ENCODE measurements around the gene MYMK.

Gene MYMK

DNA sequence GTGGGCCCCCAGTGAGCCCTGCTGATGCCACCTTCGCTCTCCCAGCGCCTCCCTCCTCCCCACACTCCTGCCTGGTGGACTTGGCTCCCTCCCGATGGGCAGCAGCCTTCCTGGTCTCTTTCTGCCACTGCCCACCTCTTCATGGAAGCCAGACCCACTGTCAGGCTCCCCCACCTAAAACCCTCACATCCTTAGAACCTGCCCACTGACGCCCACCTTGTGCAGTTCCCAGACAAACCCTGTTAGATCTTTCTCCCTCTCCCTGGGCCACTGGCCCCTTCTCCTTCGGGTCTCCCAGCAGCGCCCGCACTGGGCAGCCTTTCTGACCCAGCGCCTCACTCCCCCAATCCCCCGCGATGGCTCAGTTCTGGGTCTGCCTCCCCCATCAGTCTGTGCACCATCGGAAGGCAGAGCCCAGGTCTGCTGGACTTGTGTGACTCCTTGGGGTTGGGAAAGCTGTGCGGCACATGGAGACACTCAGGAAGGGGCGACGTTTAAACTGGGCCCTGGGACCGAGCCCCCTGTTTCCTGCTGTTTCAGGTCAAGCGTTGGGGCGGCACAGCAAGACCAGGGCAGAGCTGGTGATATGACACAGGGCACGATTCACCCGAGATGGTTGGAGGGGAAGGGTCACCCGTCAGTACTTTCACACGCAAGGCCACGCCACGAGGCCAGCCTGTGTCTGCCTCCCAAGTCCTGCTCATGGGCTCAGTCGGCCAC lies 17.4 kb downstream of the MYMK start:
- H4K91ac ChIP-seq (ENCODE audit: low read depth, low read length, poor library complexity), result no peak overlapping the region
- H2BK120ac ChIP-seq (ENCODE audit: low read depth, low read length), result peak overlapping the region; percentile 54
- H3K18ac ChIP-seq (ENCODE audit: low read length), result peak overlapping the region; percentile 78
- H2BK12ac ChIP-seq (ENCODE audit: low read length), result peak overlapping the region; percentile 75
- H3K4me1 ChIP-seq (ENCODE audit: control insufficient read depth in 2 of 2, insufficient read depth in 1 of 2, low read depth in 1 of 2, low read length in 2 of 2), result peaks cover 12 to 14% of the 10 kb centered on the region in 2 donors
- peaks cover 7% of the 10 kb centered on the region for H3K79me1 ChIP-seq (ENCODE audit: low read depth, low read length)
- H2AFZ ChIP-seq (ENCODE audit: low read length), result no peak overlapping the region
- peak overlapping the region; percentile 39 for H2BK5ac ChIP-seq (ENCODE audit: low read length)
- H3K4me3 ChIP-seq (ENCODE audit: low read length in 2 of 2), result no peak overlapping the region
- peaks cover 0 to 9% of the 10 kb centered on the region in 2 donors for H3K9me3 ChIP-seq (replicated peaks in 1 of 2; ENCODE audit: control insufficient read depth in 2 of 2, insufficient read depth in 1 of 2, low read depth in 1 of 2, low read length in 2 of 2)
- no peak overlapping the region for H3K23ac ChIP-seq (ENCODE audit: low read depth, low read length, poor library complexity)
- peaks cover 0 to 16% (median 2%) of the 10 kb centered on the region in 3 experiments for H3K27me3 ChIP-seq (ENCODE audit: control insufficient read depth in 3 of 3, insufficient read depth in 3 of 3, low read depth in 1 of 3, low read length in 3 of 3)
- H3K4ac ChIP-seq (ENCODE audit: low read length), result peak overlapping the region; percentile 70
- peak overlapping the region; percentile 91 for H2BK15ac ChIP-seq (ENCODE audit: low read length)
- H3K4me2 ChIP-seq (ENCODE audit: insufficient read depth, low read length, poor library complexity, severe bottlenecking), result no peak overlapping the region
- H3K27ac ChIP-seq (replicated peaks; ENCODE audit: low read length), result no peak overlapping the region
- DNase-seq (ENCODE audit: low spot score), result no peak
- H4K8ac ChIP-seq (ENCODE audit: low read depth, low read length), result no peak overlapping the region
- peak overlapping the region; percentile 67 for H3K9ac ChIP-seq (ENCODE audit: low read depth, low read length, poor library complexity)
- peaks cover 0 to 4% of the 10 kb centered on the region in 2 donors for H3K36me3 ChIP-seq (replicated peaks in 1 of 2; ENCODE audit: control insufficient read depth in 2 of 2, insufficient read depth in 2 of 2, low read length in 2 of 2)
- no CpG with 5 or more reads among the region's 24 CpGs for WGBS, 2 donors (ENCODE audit: extremely low coverage in 2 of 2, insufficient read length in 2 of 2, insufficient replicate concordance in 1 of 2)
- H2AK5ac ChIP-seq (ENCODE audit: low read depth, low read length), result peak overlapping the region; percentile 91
- H3K14ac ChIP-seq (ENCODE audit: low read length), result peak overlapping the region; percentile 47

DNA sequence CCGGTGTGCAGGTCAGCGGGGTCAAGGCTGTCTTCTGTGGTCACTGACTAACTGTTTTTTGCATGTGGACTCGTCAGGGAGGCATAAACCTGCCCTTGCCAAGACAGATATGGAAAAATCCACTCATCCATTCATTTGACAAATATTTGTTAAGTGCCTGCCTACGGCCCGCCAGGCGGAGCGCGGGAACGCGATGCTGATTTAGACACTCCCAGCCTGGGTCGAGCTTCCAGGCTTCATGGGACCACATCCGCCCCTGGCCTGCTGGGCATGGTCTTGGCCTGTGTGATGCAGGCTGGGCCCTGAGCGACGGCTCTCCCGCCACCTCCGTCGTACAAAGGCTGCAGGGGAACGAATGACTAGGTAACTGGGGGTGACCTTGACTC lies 18.1 kb downstream of the MYMK start:
- H3K27ac ChIP-seq (replicated peaks; ENCODE audit: low read length), result no peak overlapping the region

DNA sequence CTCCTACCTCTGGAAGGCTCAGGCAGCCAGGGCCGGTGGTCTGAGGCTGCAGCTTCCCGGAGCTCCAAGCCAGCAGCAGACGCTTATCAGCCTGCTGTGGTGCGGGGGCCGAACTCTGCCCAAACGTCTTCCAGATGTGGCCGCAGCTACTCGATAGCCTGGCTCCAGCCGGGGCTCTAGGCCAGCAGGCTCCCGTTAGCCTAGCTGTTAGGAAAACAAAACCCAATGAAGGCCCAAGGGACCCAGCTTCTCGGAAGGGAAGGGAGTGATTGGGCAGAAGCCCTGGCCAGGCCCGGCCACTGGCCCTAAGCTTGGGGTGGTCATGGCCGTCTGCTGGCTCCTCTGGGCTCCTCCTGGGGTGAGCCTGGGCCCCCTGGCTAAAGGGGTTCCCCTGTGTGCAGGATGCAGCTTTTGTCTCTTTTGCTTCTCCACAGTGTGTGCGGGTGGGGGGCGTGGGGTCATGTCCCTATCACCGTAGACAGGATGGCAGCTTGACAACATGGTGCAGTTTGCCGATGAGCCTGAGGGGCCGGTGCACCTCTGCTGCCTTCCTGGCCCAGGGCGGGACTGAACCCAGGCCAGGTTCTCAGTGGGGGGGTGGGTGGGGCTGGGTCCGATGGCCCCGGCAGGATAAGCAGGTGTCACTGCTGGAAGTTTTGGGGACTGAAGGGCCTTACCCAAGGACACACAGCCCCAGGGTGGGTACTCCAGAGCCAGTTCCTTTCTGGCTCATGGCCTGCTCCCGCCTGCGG lies 18.7 kb downstream of the MYMK start:
- H3K4ac ChIP-seq (ENCODE audit: low read length), result no peak overlapping the region
- H3K36me3 ChIP-seq (replicated peaks in 1 of 2; ENCODE audit: control insufficient read depth in 2 of 2, insufficient read depth in 2 of 2, low read length in 2 of 2), result no peaks in the 10 kb centered on the region
- peaks cover 10 to 14% of the 10 kb centered on the region in 2 donors for H3K4me1 ChIP-seq (ENCODE audit: control insufficient read depth in 2 of 2, insufficient read depth in 1 of 2, low read depth in 1 of 2, low read length in 2 of 2)
- no peak overlapping the region for H3K27ac ChIP-seq (replicated peaks; ENCODE audit: low read length)
- no peak overlapping the region for H2BK12ac ChIP-seq (ENCODE audit: low read length)
- no peak overlapping the region for H4K8ac ChIP-seq (ENCODE audit: low read depth, low read length)
- H3K23ac ChIP-seq (ENCODE audit: low read depth, low read length, poor library complexity), result no peak overlapping the region
- H3K79me1 ChIP-seq (ENCODE audit: low read depth, low read length), result no peaks in the 10 kb centered on the region
- no peak overlapping the region for H2AFZ ChIP-seq (ENCODE audit: low read length)
- peak overlapping the region; percentile 41 for H3K14ac ChIP-seq (ENCODE audit: low read length)
- no peak overlapping the region for H3K4me3 ChIP-seq (ENCODE audit: low read length in 2 of 2)
- H4K91ac ChIP-seq (ENCODE audit: low read depth, low read length, poor library complexity), result no peak overlapping the region
- H2BK15ac ChIP-seq (ENCODE audit: low read length), result peak overlapping the region; percentile 3
- peak overlapping the region; percentile 71 for H2AK5ac ChIP-seq (ENCODE audit: low read depth, low read length)
- no CpG with 5 or more reads among the region's 23 CpGs for WGBS, 2 donors (ENCODE audit: extremely low coverage in 2 of 2, insufficient read length in 2 of 2, insufficient replicate concordance in 1 of 2)
- H3K18ac ChIP-seq (ENCODE audit: low read length), result peak overlapping the region; percentile 77
- peaks cover 0 to 16% (median 0%) of the 10 kb centered on the region in 3 experiments for H3K27me3 ChIP-seq (ENCODE audit: control insufficient read depth in 3 of 3, insufficient read depth in 3 of 3, low read depth in 1 of 3, low read length in 3 of 3)
- H2BK120ac ChIP-seq (ENCODE audit: low read depth, low read length), result no peak overlapping the region
- DNase-seq (ENCODE audit: low spot score), result no peak
- H3K9me3 ChIP-seq (replicated peaks in 1 of 2; ENCODE audit: control insufficient read depth in 2 of 2, insufficient read depth in 1 of 2, low read depth in 1 of 2, low read length in 2 of 2), result no peaks in the 10 kb centered on the region
- no peak overlapping the region for H3K4me2 ChIP-seq (ENCODE audit: insufficient read depth, low read length, poor library complexity, severe bottlenecking)
- no peak overlapping the region for H3K9ac ChIP-seq (ENCODE audit: low read depth, low read length, poor library complexity)
- no peak overlapping the region for H2BK5ac ChIP-seq (ENCODE audit: low read length)

More for the DNA sequence above, 18.1 kb downstream of the MYMK start:
- Histone ChIP-seq H2AK5ac (ENCODE audit: low read depth, low read length) (peak overlapping the region; percentile 14), H2BK120ac (ENCODE audit: low read depth, low read length) (no peak overlapping the region), H3K4ac (ENCODE audit: low read length) (no peak overlapping the region), H3K4me3 (ENCODE audit: low read length in 2 of 2) (no peak overlapping the region), H3K9ac (ENCODE audit: low read depth, low read length, poor library complexity) (no peak overlapping the region), H3K27me3 (ENCODE audit: control insufficient read depth in 3 of 3, insufficient read depth in 3 of 3, low read depth in 1 of 3, low read length in 3 of 3) (peaks cover 0 to 16% (median 1%) of the 10 kb centered on the region in 3 experiments), H2BK15ac (ENCODE audit: low read length) (no peak overlapping the region), H3K9me3 (replicated peaks in 1 of 2; ENCODE audit: control insufficient read depth in 2 of 2, insufficient read depth in 1 of 2, low read depth in 1 of 2, low read length in 2 of 2) (peaks cover 0 to 2% of the 10 kb centered on the region in 2 donors), H3K18ac (ENCODE audit: low read length) (peak overlapping the region; percentile 59), H4K8ac (ENCODE audit: low read depth, low read length) (no peak overlapping the region), H4K91ac (ENCODE audit: low read depth, low read length, poor library complexity) (no peak overlapping the region), H2BK5ac (ENCODE audit: low read length) (peak overlapping the region; percentile 39), H3K14ac (ENCODE audit: low read length) (peak overlapping the region; percentile 38), H3K4me2 (ENCODE audit: insufficient read depth, low read length, poor library complexity, severe bottlenecking) (no peak overlapping the region), H2AFZ (ENCODE audit: low read length) (no peak overlapping the region), H3K23ac (ENCODE audit: low read depth, low read length, poor library complexity) (no peak overlapping the region), H2BK12ac (ENCODE audit: low read length) (no peak overlapping the region), H3K79me1 (ENCODE audit: low read depth, low read length) (peaks cover under 1% of the 10 kb centered on the region), H3K36me3 (replicated peaks in 1 of 2; ENCODE audit: control insufficient read depth in 2 of 2, insufficient read depth in 2 of 2, low read length in 2 of 2) (peaks cover 0 to 1% of the 10 kb centered on the region in 2 donors), H3K4me1 (ENCODE audit: control insufficient read depth in 2 of 2, insufficient read depth in 1 of 2, low read depth in 1 of 2, low read length in 2 of 2) (peaks cover 10 to 14% of the 10 kb centered on the region in 2 donors)
- DNase-seq (ENCODE audit: low spot score), result no peak
- no CpG with 5 or more reads among the region's 18 CpGs for WGBS, 2 donors (ENCODE audit: extremely low coverage in 2 of 2, insufficient read length in 2 of 2, insufficient replicate concordance in 1 of 2)
